SW 1271 (cell line): ENCODE results near the gene PLXNC1.

ENCODE experiments used
- DNase-seq, 2 experiments: peaks; one replicate each; lab custom pipeline; 2025; lab: John Stamatoyannopoulos, UW

Gene PLXNC1

DNA sequence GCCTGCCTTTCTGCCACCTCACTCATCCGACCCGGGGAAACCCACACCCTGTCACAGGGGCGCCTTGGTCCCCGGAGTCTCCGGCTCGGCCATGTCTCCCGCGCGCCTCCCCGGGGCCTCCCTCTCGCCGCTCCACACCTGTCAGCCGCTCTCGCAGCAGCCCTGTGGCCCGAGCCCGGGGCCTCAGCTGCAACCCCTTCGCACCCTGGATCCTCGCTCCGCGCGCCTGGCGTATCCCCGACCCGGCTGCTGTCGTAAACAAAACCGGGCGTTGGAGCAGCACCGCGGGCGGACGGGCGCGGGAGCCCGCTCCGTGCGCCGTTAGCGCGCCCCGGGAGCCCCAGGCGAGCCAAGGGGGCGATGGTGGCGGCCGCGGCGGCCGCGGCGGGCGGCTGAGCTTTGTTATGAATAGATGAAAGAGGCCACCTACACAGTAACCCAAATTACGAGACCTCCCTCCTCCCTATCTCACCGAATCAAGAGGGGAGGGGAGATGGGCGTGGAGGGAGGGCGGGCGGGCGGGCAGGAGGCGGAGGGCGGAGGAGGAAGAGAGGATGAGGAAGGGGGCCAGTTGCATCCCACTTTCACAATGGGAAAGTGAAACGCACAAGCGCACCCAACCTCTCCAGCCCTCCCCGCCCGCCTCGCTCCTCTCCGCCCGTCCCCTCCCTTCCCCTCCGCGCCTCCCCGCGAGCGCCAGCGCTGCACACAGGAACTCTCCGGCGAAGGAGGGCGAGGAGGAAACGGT is at the start of gene PLXNC1:
Gene PLXNC1, plus strand, starts transcription at position 587 of the 748 bp plus-strand sequence. CDS start 395 bp downstream, outside the sequence.
- DNase-seq = peak in 1 of 2 experiments; percentile 11

DNA sequence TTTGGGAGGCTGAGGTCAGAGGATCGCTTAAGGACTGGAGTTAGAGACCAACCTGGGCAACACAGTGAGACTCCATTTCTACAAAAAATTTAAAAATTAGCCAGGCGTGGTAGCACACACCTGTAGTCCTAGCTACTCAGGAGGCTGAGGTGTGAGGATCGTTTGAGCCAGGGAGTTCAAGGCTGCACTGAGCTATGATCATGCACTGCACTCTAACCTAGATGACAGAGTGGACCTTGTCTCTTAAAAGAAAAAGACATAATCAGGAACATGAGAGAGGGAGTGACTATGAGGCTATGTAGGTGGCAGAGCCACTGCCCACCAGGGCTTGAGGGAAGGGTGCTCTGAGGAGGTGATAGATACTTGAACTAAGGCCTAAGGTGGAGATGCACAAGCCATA is 49.2 kb upstream of the PLXNC1 start:
- no peak for DNase-seq

DNA sequence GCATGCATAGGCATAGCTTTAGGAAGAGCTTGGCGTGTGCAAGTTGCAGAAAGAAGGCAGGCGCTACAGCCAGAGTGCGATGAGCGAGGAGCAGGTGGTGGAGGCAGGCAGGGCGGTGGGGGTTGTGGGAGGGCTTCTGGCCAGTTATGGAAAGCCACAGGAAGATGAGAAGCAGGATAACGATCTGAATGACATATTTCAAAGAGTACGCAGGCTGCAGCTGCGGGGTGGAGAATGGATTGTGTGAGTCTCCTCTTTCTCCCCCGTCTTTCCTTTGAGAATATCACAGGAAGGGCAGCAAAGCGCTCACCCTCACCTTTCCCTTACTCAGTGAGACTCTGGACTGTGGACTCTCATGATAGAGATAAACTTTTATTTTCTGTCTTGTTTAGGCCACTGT is 48.7 kb upstream of the PLXNC1 start:
- DNase-seq = peak in 1 of 2 experiments; percentile 7

DNA sequence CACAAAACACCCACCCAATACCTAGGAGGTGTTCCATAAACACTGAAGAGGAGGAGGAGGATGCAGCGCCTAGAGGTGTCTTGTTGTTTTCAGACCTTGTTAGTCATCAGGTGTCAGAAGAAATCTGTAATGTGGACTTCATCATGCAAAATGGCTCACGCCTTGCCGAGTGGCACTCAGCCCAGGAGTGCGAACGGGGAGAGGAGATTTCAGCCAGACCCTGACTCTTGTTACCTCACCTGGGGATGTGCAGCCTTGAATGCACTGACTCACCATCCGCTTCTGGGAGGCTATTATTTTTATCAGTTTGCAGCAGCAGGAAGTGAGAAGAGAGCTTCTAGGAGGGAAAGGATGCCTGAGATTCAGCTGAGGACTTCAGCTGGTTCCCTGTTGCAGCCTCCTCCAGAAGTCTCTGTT is 48.2 kb upstream of the PLXNC1 start:
- DNase-seq = no peak

DNA sequence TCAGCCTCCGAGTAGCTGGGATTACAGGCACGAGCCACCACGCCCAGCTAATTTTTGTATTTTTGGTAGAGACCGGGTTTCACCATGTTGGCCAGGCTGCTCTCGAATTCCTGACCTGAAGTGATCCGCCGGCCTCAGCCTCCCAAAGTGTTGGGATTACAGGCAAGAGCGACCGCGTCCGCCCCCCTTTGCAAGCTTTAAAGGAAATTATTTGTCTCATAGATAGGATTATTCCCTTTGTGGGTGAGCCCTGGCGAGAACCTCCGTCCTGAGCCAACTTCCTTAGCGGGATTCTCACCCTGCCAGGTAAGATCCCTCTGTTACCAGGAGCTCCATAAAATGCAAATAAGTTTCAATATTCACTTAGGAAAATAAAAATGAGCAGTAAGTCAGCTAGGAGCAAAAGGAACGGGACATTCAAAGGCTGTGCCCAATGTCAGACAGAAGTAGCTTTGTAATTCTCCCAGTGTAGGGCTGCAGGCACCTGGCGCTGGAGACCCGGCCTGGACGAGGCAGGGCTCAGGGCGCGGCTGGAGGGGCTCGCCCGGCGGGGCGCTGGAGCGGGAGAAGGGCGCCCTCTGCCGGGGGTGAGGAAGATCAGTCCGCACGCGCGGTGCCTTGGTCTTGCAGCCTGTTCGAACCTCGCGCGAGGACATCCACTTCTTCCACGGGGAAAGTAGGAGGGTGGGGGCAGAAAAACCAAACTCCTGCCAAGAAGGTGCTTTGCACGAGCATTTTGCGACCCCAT is 47.2 kb upstream of the PLXNC1 start:
- DNase-seq = peak in 1 of 2 experiments; percentile 55

DNA sequence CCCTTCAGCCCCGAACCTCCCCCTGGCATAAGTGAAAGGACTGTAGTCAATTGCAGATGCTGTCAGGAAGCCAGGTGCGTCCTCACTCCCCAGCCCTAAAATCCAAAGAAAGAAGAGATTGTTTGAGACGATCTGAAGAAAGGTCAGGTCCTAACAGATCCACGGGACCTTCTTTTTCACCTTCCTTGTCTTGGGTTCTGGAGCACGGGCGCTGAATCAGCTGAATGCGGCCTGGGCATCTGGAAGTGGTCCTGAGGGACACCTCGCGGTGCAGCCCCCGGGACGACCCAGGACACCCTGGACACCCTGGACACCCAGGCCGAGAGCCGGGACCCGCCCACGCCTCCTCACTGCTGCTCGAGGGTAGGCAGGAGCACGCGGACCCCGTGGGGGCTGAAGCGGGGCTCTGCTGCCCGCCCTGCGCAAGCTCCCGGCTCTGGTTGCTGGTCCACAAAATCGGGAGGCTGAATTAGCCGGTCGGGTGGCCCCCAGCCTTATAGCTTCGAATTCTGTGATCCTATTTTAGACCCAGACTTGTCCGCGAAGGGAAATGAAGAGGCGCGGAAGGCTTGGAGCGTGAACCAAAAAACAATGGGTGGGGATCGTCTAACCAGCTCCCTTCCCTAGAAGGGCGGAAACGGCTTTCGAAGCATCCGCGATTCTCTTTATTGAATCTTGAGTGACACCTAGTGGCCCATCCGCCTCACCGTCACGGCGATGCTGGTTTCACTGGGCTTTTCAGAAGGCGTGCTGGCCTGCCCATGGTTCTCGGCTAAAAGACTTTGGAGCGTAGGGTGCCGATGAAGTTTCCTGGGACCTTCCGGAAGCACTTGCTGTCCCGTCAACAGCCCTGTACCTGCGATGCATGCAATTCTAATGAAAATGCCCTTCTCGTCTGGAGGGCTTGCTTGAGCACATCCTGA is 46.4 kb upstream of the PLXNC1 start:
- peak; percentile 79 to 85 for DNase-seq

DNA sequence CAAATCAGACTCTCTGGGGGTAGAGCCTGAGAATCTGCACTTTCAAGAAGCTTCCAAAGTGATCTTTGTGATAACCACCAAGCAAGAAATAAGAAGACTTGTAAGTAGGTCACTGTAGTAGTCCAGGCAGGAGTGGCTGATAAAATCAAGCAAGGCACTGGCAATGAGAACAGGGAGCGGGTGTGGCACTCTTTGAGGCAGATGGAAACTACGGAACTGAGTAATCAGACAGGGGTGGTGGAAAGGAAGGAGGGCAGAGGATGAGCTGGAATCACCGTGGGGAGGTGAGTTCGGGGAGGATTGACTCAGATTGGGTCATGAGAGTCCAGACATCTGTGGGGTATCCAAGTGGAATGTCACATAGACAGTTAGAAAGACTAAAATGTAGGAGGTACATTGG is 44.4 kb upstream of the PLXNC1 start:
- no peak for DNase-seq

DNA sequence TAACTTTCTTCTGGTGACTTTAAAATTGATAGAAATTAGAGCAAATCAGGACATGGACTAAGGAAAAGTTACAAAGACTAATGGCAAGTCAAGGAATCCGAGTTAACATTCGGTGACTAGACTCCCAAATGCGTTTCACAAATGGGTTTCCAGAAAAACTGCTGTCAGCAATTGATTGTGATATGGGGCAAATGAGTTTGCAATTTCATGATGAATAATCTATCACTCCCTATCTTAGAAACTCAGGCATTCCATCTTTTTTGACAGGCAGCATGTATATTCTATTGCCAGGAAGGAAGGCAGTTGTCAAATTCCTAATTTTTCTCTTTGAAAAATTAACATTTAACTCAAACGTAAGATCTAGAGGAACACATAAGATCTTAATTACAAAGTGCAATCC is 40.5 kb upstream of the PLXNC1 start:
- no peak for DNase-seq

DNA sequence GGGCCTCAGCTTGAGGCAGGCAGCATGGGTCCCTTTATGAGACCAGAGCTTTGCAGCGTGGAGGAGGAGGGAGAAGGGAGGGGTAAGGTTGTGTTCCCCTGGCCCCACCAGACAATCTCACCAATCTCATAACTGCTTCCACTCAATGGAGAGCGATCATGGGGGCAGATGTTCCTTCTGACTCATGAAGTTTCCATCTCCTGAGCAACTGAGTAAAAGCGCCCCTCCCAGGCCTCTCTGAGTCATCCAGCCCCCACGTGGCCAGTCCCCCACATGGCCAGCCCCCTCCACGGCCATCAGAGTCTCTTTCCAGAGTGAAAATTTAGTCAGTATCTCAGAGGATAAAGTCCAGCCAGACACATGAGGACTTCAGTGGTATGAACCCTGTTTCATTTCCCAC is 39.2 kb upstream of the PLXNC1 start:
- no peak for DNase-seq

DNA sequence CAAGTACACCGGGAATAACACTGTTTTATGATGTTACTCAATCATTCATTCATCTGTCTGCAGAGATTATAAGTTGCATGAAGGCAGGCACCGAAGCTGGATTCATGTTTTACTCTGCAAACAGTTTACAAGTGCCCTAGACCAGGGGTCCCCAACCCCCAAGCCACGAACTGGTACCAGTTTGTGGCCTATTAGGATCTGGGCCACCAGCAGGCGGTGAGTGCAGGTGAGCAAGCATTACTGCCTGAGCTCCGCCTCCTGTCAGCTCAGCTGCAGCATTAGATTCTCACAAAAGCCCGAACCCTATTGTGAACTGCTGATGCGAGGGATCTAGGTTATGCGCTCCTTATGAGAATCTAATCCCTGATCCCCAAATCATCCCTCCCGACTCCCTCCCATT is 38.1 kb upstream of the PLXNC1 start:
- no peak for DNase-seq

DNA sequence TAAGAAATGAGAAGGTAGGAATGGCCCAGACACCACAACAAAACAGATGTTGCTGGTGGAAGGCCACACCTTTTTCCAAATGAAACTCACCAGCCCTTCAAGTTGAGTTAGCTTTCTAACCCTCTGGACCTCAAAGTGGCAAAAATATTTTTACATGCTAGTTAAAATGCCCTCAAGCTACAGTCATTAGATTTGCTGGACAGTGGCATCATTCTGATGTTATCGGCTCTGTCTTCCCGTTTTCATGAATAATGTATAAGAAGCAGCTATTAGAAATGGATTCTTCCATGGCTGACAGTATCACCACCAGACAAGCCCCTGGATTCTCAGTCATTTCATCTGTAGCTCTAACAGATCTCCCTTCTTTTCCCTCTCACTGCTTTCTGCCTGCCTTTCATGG is 37.1 kb upstream of the PLXNC1 start:
- no peak for DNase-seq

DNA sequence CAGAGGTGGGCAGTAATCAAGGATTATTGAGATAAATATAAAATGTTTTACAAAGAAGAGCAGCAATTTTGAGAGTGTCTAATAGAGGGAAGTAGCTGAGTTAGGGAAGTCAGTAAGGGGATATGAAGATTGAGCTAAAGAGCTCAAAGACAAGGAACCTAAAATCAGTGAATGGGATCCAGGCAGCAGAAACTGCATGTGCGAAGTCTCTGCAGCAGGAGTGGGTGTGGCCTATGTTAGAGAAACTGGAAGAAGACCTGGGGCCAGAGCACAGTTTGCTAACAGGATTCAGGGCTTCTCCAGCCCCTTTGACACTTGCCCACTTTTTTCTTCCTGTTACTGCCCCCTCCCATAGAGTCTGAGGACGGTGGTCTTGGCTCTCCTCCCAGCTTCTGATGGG is 36.3 kb upstream of the PLXNC1 start:
- DNase-seq = no peak

DNA sequence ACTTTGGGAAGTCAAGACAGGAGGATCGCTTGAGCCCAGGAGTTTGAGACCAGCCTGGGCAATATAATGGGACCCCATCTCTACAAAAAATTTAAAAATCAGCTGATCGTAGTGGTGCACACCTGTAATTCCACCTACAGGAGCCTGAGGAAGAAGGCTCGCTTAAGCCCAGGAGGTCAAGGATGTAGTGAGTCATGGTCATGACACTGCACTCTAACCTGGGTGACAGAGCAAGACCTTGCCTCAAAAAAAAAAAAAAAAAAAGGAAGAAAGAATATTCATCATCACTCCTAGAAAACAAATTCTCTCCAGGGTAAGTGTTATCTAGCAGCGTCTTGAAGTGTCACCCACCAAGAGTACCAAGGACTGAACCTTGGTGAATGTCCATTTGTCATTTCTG is 34.2 kb upstream of the PLXNC1 start:
- no peak for DNase-seq

DNA sequence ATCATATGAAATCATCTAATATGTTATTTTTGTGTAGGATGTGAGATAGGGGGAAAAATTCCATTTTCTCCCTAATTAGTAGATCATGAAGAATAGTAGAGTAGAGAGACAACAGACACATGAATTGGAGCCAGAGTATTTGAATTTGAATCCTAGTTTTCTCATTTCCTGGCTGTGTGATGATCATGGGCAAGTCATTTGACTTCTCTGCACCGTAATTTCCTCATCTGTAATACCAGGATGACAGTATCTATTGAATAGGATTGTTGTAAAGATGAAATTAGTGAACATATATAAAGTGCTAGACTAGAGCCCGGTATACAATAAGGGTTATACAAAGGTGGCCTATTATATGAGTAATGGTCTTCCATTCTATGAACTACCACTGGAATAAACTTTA is 32.2 kb upstream of the PLXNC1 start:
- DNase-seq = no peak

DNA sequence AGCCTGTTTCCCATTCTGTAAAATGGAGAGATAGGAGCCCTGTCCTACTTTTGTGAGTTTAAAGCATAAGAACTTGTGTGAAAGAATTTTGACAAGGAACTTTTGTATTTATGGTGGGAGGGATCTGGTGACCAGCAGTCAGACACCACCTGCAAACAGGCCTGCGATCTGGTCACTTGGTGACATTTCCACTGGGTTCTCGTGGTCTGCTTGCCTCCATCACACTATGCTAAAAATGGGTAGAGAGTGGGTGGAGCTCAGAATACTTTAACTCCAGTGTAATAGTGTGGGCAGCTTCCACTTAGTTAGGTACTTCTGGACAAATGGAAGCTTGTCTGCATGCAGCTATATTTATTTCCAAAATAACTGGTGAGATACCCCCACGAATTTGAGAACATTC is 26.5 kb upstream of the PLXNC1 start:
- DNase-seq = no peak

DNA sequence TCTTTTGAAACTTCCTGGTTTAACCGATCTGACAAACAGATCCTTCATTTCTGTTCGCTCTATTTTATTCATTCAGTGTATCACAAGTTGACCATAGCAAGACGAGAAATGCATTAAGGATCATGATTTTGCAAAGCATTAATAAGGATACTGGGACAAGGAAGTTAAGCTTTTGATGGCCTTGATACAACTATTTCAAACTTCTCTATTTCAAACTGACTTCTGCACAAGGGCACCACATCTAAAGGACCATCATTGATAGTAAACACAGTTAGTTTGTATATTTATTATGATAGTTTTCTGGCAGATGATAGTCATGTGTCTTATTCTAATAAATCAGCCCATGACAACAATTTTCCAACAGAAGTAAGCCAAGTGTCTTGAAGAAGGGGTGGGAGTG is 25.8 kb upstream of the PLXNC1 start:
- no peak for DNase-seq

DNA sequence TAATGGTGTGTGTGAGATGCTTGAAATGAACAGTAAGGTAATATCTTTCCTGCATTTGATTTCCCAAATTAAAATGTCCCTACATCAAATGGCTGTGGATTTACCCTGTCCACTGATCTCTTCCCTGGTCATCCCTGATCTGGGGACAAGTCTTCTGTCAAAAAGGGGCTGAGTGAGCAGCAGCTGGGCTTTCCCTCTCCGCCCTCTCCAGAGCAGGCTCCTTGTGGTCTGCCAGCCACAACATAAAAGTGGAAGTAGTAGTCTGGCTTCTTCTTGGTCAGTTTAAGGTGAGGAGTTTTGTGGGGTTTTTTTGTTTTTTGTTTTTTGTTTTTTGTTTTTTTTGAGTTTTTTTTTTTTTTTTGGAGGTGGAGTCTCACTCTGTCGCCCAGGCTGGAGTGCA is 25.2 kb upstream of the PLXNC1 start:
- DNase-seq = no peak

DNA sequence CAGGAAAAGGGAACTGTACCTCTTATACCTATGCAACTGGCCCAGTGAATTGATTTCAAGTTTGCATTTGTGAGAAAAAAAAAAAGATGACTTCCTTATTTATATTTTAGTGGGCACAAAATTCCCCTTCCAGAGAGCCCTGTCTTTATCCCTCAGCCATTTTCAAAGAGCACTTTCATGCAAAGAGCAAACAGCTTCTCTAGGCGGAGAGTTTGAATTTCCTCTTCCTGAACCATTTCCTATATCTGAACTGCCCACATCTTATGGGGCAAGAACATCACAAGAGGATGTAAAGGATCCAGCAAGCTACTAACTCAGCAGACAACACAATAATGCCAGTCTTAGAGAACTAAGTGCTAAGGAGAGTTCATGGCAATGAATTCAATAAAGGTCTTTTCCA is 22.3 kb upstream of the PLXNC1 start:
- no peak for DNase-seq

DNA sequence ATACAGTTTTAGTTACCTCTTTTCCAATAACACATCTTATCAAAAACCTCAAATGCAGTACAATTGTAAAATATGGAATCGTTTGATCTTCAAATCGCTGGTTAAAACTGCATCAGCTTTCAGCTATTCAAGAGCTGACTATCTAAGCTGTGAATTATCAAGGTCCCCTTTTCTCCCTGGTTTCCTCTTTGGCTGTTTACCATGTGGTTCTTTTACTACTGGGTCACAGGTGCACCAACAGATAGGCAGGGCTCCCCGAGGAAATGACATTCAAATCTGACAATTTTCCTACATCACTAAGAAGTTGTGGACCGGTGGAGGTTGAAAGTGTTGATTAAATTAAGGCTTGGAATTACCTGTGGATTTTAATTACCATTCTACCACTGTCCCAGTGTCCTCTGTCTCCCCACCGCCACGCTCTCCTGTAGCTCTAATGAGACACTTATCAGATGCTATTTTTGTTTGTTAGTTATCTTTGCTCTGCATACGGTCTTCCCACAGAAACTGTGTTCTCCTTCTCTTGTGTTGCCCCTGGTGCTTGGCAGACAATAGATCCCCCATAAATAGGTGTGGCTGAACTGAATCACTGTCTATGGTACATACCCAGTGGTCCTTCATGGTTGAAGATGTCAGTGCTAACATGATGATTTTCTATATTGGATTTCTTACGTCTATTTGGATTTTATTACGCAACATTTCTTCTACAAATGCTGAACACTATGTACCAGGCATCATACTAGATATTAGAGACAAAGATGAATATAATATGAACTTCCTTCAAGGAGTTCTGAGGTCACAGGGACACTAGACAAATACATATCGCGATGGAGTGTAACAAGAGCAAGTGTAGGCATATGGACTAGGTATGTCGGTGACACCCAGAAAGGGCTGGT is 20.9 kb upstream of the PLXNC1 start:
- no peak for DNase-seq

DNA sequence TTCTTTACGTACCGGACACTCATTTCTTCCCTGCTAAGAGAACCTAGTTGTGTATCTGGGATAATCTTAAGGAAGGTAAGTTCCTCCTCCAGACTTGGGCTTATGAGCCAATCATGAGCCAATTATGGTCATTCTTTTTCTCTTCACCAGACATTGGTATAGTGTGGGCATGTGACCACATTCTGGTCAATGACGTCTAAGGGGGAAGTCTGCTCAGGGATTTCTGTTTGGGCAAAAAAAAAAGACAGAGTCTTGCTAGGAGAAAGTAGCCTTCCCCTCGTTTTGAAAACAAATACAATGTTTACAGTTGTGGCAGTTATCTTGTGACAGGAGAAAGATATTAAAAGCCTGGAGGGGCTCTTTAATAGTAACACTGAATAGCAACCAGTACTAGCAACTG is 20.1 kb upstream of the PLXNC1 start:
- no peak for DNase-seq
